Gastrocnemius medialis (tissue), 4 donors: ENCODE data around the gene SMAD2.

Experiments used
- POLR2A ChIP-seq, 2 donors: fragments of 450-650 bp; IDR thresholded peaks; one replicate each; pipeline ENCODE4 v1.6.1; 2017; ENCODE audit warnings: antibody characterized with exemption in 2 of 2, mild to moderate bottlenecking in 2 of 2, moderate library complexity in 2 of 2
- TF ChIP-seq, protein P1 (sequence below), 5 experiments: fragments of 450-650 bp in 3 of 5; fragments of 200-600 bp in 2 of 5; sonication (generic) in 2 of 5; IDR thresholded peaks in 4 of 5; conservative IDR thresholded peaks in 1 of 5; 1 replicate in 4 of 5; 2 replicates in 1 of 5; pipeline ENCODE4 v1.5.1; 2016 to 2019; ENCODE audit warnings: antibody characterized with exemption in 5 of 5, mild to moderate bottlenecking in 3 of 5, moderate library complexity in 3 of 5

DNA sequence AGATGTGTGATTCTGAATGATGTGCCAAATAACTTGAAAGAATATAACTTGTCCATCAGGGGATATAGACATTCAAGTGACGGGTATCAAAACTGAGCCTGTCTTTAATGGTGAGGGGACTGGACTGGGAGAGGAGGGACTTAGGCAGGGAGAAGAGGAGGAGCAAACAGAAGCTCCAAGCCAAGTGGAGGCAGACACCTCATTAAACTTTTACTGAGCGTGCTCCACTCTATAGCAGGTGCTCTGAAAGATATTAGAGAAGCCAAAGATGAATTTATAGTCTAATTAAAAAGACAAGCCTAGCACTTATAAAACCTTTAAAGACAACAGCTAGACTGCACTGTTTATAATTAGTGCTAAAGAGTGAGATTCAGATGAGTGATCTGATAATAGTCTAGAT, 47.7 kb upstream of the SMAD2 start:
- TF ChIP-seq, protein P1, sequence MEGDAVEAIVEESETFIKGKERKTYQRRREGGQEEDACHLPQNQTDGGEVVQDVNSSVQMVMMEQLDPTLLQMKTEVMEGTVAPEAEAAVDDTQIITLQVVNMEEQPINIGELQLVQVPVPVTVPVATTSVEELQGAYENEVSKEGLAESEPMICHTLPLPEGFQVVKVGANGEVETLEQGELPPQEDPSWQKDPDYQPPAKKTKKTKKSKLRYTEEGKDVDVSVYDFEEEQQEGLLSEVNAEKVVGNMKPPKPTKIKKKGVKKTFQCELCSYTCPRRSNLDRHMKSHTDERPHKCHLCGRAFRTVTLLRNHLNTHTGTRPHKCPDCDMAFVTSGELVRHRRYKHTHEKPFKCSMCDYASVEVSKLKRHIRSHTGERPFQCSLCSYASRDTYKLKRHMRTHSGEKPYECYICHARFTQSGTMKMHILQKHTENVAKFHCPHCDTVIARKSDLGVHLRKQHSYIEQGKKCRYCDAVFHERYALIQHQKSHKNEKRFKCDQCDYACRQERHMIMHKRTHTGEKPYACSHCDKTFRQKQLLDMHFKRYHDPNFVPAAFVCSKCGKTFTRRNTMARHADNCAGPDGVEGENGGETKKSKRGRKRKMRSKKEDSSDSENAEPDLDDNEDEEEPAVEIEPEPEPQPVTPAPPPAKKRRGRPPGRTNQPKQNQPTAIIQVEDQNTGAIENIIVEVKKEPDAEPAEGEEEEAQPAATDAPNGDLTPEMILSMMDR (IDR thresholded peaks at IDR 0.05 in 4 of 5, conservative IDR thresholded peaks at IDR 0.05 in 1 of 5), result no peak
- TF ChIP-seq POLR2A (IDR thresholded peaks at IDR 0.05), result no peak
